Mucosa of gallbladder (tissue), 1 donor: Measurements from ENCODE around the gene TUT1. TPM values are rescaled to one million over a fixed set of nuclear protein-coding genes. Genes with fewer than 3 reads are reported as not detected.
"Not testable (repeated sequence)": the region's sequence is repeated elsewhere in the genome, so short reads cannot be mapped to it uniquely, and the experiment has no call there.

Experiments
- DNase-seq: peaks from one replicate; pipeline ENCODE4 v3.0.0-alpha.2; 2020; ENCODE audit warnings: low spot score
- total RNA-seq: library from RNA; stranded (reverse); gene quantifications from one replicate; pipeline ENCODE4 v1.2.1, GENCODE V29; 2021
- donor health status: DM: no; HTN: no; CAD: no.

Gene TUT1
- total RNA-seq, 1 donor from 2014 or later = 26.2 TPM

DNA sequence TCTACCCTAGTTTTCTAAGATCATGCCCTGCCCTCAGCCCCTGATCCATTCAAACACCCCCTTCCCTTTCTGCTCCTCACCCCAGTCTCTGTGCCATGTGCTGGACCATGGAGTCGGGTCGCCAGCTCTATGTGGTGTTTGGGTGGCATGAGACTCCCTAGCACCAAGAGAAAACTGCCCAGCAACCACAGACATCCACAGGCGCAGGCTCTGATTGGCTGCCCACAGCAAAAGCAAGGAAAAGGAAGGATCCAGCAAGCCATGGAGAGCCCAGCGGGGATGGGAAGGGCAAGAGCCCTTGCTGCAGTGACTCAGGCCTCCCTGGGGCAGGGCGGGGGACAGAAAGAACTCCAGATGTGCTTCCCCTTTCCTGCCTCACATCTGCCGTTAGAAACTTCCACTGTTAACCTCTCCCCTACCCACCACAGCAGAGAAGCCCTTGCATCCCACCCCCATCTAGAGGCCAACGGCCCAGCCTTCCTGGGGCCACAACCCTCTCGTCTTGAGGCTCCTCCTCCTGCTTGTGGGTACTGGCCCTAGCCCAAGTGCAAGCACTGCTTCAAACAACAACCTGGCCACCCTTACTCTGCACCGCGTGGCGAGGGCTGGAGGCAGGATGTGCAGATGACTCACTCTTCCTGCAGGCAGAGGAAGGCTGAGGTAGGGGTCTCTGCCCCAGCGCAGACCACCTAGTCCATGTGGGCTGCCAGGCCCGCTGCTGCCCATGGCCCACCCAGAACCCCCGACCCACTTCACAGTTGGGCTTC, 35.0 kb downstream of the TUT1 start:
- DNase-seq = peak; percentile 86

DNA sequence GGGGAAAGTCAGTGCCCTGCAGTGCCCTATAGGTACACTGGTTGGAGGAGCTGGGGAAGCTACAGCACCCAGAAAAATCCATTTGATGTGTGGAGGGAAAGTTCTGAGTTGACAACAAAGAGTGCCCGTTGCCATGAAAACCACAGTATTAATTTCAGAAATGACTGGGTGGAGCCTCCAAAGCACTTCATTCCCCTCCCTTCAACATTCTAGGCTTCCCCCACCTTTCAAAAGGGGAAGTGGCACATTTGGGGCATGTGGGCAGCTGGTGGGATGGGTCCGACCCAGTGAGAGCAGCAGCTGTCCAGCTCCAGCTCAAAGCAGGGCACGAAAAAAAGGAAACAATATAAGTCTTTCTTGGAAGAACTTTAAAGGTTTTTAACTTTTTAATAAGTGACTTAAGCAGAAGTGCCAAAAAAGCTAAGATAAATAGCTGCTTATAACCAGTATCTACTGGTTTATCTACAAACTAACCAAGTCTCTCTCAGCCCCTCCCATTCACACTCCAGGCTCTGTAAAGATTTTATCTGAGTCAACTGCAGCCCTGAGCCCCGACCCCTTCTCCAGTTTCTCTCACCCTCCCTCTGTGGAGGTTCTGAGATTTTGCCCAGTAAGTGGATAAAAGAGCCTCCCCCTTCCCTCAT, 35.7 kb downstream of the TUT1 start:
- no peak for DNase-seq

DNA sequence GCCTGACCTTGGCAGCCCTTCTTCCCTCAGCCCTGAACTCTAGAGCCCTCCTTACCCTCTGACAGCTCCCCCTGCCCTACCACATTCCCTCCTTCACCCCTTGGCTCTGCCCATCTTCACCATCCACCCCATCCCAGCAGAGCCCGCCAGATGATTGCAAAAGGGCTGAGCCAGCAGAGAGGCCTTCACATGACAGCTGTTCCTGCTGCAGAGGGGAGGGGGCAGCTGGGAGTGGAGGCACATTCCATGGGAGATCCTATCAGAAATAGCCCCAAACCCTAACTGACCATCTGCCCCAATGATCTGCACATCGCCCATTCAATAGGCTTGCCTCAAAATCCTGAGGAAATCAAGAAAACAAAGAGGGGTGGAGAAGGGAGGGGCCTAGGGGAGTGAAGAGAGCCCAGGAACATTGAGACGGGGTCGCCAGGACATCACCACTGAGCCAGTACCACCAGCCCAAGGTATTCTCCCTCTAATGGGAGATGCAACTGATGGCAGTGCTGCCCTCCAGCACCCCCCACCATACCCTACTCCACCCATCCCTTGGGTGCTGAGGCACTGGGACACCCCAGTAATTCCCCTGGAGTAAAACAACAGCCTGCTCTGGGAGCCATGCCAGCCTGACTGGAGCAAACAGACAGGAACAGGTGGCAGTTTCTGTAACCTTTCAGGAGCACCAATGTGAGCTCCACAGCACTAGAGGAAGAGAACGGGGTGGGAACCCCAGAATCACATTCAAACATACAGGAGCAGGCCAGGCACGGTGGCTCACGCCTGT, 36.7 kb downstream of the TUT1 start:
- peak; percentile 51 for DNase-seq

DNA sequence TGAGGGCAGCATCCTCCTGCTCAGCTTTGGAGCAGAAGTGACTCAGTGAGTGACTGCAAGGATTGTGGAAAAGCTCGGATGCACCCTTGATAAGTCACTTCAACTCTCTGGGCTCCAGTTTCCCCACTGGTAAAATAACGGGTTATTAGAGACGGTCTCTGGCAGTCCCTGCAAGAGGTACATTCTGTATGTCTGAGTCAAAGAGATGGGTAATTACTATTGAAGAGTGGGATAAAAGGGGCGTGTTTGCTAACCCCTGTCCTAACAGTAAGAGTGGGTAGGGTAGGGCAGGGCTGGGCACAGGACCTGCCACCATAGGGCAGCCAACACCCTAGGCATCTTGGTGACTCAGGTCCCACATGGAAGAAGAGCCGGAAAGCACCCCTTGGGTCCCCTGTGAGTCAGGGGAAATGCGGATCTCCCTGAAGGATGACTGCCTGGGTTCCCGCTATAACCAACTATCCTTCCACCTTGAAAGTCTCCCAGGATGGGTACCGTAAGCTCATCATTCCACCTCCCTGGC, 37.4 kb downstream of the TUT1 start:
- DNase-seq = no peak

DNA sequence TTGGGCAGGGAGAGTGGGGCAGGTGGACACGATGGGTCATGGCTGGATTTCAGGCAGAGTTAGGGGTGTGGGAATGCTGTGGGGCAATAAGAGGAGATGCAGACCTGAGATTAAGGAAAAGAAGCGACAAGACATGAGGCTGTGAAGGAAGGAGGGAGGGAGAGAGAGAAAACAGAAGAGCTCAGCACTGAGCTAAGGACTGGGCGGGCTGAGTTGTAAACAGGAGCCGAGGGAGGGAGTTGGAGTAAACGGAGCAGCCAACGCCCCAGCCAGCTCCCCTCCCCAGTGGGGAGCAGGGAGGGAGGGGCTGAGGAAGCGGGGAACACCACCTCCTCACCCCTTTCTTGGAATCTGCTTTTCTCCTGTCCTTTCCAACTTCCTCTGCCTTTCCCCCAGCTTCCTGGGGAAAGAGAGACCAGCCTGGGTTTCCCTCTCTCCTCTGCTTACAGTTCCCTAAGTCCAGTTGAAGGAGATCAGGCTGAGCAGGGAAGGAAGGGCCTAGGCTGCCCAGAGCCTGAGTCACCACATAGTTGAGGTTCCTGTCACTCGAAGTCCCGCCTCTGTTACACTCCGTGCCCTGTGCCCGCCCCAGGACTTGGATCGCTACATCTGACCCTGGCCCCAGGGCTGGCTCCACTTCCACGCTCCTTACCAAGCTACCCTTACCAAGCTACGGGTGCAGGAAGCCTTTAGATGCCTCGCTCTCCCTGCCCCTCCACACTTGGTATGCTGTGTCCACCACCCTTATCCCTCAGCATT, 38.1 kb downstream of the TUT1 start:
- DNase-seq = peak; percentile 88

DNA sequence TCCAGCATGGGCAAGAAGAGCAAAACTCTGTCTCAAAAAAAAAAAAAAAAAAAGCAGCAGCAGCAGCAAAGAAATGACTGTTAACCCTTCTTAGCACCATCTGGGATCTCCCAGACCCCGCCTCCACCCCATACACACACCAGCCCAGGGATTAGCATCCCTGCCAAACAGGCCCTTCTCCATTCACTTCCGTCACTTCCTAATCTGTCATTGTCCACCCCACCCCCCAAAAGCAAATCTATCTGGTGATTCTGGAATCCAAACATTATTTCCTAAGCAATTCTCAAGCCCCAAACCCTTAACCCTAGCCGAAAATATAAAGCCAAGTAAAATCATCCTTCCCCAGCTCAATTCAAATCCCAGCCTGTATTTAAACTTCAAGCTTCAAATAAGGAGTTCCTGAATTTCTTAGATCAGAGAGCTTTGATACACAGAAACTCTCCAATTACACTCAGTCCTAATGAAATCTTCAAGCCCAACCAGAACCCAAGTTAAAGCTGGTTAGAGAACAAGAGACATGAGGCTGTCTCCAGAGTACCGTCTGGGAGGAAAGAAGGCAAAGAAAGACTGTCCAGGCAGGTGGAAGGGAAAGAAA, 38.7 kb downstream of the TUT1 start:
- no peak for DNase-seq

DNA sequence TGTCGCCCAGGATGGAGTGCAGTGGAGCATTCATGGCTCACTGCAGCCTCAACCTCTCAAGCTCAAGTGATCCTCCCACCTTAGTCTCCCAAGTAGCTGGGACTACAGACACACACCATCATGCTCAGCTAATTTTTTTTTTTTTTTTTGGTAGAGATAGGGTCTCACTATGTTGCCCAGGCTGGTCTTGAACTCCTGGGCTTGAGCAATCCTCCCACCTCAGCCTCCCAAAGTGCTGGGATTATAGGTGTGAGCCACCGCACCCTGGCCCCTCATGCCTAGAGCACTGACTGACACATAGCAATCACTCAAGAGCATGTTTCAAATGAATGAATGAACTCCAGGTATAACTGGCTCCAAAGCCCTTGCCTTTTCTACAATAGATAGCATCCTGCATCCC, 40.8 kb downstream of the TUT1 start:
- not testable (repeated sequence) for DNase-seq

DNA sequence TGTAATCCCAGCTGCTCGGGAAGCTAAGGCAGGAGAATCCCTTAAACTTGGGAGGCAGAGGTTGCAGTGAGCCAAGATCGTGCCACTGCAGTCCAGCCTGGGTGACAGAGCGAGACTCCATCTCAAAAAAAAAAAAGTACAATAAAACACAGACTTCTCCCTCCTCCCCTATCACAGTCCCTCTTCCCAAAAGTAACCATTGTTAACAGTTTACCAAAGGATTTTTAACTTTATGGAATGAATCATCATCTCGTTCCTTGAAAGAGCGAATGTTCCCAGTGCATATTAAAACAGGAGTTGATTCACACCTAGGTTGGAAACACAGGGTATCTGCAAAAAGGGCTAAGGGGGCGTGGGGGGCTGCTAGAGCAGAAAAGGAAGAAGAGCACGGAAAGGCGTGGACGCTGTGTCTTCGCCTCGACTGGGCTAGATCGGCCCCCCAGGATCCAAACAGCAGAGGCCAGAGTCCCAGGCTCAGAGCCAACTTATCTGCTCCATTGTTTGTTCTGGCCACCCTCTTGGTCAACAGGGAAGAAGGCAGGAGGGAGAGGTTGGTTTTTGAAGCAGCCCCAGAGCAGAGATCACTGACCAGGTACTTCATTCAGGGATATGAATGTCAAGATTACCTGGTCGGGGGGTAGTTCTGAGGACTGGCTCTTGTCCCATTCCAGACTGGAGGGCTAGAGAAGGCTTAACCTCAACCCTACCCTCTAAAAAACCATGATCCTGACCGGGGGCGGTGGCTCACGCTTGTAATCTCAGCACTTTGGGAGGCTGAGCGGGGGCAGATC, 42.6 kb downstream of the TUT1 start:
- peak; percentile 67 for DNase-seq

DNA sequence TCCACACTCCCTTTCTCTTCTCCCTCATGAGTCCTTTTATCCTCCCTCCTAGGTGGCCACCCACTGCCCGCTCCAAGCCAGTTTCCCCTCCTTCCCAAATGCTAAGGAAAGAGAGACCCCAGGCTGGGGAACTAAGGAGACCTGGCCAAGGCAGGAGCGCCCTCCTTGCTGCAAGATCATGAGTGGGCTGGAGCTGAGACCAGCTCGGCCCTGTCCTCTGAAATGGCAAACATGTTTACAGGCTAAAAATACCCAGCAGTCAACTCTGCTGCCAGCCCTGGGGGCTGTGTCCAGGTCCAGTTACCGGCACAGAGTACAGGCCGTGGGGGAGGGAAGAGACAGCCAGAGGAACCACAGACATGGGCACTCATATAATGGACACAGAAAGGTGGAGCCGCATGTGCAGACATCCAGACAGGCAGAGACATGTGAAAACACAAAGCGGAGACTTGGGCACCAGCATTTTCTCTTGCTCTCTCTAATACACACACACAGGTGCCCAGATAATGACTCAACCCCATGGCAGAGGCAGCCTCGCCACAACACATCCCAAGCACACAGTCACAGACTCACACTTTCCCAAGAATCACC, 43.5 kb downstream of the TUT1 start:
- DNase-seq = no peak

DNA sequence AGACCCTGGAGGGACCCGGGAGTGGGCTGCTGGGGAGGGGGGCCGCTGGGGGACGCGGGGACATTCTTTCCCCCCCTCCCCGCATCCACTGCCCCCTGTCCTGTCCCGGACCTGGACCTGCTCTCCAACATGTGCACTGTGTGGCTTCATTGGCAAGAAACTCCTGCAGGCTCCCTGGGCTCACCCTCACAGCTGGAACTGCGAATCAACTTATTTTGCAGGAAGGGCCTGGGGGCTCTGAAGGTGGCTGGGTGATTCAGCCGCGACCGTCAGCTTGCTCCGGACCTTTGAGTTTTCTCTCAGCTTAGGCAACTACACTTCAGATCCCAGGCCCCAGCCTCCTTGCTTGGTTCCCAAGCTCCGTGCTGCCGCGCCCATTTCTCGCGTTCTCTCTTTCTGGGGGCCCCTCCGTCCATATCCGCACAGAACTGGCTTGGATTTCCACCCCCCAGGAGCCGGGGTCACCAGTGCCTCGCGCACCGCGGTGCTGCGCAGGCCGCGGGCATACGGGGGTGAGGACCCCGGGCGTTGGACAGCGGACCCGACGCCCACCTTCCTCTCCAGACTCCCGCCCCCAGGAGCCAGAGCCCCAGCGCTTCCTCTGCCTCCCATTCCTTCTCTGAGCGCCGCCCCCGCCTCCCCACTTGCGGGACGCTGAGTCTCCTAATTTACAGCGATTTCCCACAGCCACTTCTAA, 44.2 kb downstream of the TUT1 start:
- DNase-seq = no peak

DNA sequence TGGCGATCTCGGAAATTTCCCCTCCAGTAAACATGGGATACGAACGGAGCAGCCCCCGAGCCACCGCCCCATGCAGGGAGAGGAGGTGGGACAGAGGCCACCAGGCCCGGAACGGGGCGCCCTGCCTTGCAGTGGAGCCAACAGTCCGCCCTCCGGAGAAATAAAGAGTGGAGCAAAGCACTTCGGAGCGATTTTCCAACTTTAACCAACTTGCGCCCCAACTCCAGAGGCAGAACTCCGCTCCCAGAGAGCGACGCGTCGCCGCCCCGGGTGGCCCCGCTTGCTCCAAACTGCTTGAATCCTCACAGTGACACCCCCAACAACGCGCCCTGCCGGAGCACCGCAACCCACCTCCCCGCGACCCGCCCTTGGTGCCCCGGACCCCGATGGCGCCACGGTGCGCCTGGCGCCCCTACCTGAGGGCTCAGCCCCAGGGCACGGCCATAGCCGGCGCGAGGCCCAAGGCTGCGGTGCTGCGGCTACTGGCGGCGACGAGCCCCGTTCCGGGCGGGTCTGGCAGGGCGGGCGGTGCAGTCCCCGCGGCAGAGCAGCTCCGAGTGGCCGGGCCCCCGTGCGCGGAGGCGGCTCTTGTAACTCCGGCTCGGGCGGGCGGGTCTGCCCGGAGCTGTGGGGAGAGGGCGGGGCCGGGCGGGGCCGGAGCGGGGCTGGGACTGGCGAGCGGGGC, 44.9 kb downstream of the TUT1 start, which contains the start of gene AHNAK:
AHNAK (minus strand) TSS at position 563 of the 685 bp plus-strand sequence. CDS start 10,708 bp downstream, outside the sequence.
- peak; percentile 80 for DNase-seq

DNA sequence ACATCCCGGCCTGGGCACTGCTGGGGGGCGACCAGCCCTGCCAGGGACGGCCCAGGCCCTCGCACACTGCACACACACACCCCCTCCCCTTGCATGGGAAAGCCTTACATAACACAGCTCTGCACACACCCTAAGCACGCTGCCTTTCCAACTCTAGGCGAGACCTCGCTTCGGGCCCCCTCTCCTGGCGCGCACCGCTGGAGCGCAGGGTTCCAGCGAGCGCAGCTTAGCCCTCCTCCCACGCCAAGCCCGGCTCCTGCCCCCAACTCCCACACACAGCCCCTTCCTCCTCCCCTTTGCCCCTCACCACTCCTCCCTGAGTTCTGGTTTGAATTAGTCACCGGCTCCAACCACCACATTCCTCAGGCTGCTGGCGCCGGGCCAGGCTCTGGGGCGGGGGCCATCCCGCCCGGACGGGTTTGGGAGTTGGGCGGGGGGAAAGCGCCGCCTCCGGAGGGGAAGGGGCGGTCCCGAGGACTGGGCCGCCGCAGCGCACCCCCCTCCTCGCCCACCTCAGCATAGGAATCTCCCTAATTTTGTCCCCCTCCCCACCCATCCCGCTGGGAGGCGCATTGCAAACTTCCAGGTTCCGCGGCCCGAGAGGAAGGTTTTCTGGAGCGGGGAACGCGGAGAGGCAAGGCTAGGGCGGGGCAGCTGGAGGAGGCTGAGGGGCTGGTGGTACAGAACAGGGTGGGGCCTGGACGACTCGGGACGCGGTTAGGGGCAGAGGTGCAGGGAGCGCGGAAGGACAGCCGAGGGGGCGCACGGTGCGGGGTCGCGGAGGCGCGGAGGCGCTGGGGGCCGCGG, 45.7 kb downstream of the TUT1 start:
- peak; percentile 90 for DNase-seq

DNA sequence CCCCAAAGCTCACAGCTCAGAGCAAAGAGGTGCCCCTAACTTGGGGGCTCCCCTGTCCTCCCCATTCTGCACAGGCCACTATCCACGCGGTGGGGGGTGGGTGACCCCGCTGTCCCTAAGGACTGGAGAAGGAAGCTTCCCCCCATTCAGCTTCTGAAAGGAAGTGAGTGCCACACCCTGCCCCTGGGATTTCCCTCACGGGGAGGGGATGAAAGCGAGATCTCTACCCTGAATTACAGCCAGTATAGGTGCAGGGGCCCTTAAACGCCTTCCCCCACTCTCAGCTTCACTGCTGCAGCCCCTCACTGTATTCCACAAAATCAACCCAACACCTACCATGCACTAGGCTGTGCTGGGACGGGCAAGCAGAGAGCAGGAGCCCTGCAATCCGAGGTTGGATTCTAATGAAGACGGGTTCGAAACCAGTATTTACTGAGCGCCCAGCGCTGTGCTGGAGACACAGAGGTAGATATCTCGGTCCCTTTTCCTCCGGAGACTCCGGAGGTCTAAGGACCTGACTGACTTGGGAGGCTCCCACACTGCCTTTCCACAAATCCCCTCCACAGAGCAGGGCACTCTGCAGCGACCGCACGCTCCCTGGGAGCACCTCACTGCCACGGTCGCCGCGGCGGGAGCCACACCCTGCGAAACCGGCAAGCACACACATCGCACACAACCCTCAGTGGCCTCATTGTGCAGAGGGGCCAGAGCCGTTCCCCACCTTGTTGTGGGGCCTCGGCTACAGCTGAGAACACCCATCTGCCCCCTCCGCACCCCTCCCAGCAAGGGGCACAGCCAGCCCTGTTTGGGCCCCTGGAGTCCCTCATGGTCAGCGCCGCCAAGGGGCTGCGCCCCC, 46.5 kb downstream of the TUT1 start:
- DNase-seq = no peak

DNA sequence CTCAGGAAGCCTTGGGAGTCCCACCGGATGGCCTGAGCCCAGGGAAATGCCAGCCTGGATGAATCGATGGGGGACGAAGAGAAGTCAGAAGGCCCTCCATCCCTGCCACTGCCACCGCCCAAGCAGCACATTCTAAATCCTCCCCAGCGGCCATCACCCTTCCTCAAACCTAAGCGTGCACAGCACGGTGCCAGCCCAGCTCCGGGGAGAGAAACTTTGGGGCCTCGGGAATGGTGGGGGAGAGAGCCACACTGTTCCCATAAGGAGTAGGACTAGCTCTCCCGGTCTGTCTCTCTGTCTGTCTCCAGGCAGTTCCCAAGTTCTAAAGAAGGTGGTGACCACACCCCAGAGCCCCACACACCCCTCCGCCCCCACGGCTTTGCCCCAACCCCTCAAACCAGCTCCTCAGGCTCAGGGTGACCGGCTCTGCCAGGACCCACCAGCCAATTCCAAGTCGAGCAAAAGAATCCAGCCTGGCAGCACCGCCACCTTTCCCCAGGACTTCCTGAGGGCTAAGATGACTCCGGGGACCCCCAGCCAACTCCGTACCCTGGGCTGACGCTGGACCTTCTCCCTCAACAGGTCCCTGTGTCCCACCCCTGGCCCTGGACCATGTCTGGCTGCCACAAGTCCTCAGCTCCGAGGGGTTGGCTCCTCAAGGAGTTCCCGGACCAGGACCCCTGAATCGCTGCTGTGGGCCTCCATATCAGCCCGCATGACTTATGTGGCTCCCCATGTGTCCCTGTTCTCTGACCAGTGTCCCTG, 47.5 kb downstream of the TUT1 start:
- DNase-seq = no peak

DNA sequence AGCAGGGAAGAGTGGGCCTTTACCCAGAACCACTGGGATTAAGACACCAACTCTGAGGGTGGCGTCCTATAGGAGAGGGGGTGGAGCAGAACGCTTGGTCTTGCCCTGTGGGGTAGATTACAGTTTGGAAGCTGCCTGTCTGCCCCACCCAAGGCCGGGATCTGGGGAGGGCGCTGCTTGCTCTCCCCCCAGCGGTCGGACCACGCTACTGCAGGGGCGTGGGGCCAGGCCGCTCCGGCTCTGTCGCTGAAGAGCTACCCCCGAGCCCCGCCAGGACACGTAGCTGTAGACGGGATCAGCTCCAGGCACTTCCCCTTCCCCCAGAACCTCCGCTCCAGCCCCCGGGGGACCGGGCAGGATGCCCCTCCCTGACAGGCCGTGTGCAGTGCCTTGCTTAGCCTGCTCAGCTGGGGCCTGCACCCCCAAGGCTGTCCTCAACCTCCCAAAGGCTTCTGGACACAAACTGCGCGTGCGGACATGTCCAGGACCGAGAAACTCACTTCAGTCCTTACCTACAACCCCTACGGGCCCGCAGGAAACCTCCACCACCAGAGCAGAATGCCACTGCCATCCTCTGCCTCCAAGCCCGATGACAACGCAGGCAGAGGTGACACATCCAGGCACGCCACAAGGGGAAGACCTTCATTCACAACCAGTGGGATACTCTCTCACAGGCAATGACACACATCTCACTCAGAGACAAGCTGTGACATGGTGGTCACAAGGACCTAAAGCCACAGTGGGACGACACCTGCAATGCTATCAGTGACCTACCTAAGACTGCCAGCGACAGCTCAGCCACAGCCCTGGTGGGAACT, 48.4 kb downstream of the TUT1 start:
- DNase-seq = peak; percentile 71
